Endothelial cell (in vitro differentiated cells): ENCODE measurements around the gene RBM3. TPM values are rescaled to one million over a fixed set of nuclear protein-coding genes. Genes with fewer than 3 reads are reported as not detected.

Experiments used
- DNase-seq: peaks from one replicate; pipeline ENCODE4 v3.0.0; 2021; ENCODE audit warnings: low spot score
- H3K27ac Mint-ChIP-seq: one replicate; pipeline ENCODE4 v1.8.0; 2021; ENCODE audit warnings: mixed read lengths, inconsistent platforms; ENCODE audit not compliant: unreplicated experiment
- H3K27me3 Mint-ChIP-seq: one replicate; pipeline ENCODE4 v1.8.0; 2021; ENCODE audit warnings: mild to moderate bottlenecking, moderate library complexity, mixed read lengths, inconsistent platforms; ENCODE audit not compliant: unreplicated experiment
- H3K36me3 Mint-ChIP-seq: one replicate; pipeline ENCODE4 v1.8.0; 2021; ENCODE audit warnings: mild to moderate bottlenecking, low read depth, mixed read lengths, inconsistent platforms; ENCODE audit not compliant: unreplicated experiment
- H3K4me1 Mint-ChIP-seq: one replicate; pipeline ENCODE4 v1.8.0; 2021; ENCODE audit warnings: mild to moderate bottlenecking, mixed read lengths, inconsistent platforms; ENCODE audit not compliant: unreplicated experiment
- H3K4me3 Mint-ChIP-seq: one replicate; pipeline ENCODE4 v1.8.0; 2021; ENCODE audit warnings: mild to moderate bottlenecking, mixed read lengths, inconsistent platforms; ENCODE audit not compliant: unreplicated experiment
- H3K9me3 Mint-ChIP-seq: one replicate; pipeline ENCODE4 v1.8.0; 2021; ENCODE audit warnings: mixed read lengths, inconsistent platforms; ENCODE audit not compliant: unreplicated experiment
- total RNA-seq: library from RNA; stranded (reverse); fragmentation: NEBNext Ultra II Directional; extraction: Animal tissue kit (Norgen Biotek cat#: 25700); gene quantifications from one replicate; pipeline ENCODE4 v1.2.1, GENCODE V29; 2021; ENCODE audit not compliant: unreplicated experiment
- TF ChIP-seq, protein P1 (sequence below): fragments of 200-600 bp; sonication (generic); IDR thresholded peaks from one replicate; pipeline ENCODE4 v1.5.0; 2021; ENCODE audit warnings: antibody characterized with exemption; ENCODE audit not compliant: unreplicated experiment

The RBM3 gene
- total RNA-seq, 1 donor from 2014 or later, result 252 TPM

DNA sequence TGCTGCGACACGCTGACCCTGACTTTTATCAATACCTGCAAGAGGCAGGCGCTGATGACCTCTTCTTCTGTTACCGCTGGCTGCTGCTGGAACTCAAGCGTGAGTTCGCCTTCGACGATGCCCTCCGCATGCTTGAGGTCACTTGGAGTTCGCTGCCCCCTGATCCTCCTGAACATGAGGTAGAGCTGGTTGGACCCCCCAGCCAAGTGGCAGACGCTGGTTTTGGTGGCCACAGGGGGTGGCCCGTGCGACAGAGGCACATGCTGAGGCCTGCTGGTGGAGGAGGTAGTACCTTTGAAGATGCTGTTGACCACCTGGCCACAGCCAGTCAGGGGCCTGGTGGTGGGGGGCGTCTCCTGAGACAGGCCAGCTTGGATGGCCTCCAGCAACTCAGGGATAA lies 14.2 kb upstream of the RBM3 start:
- no peaks in the 10 kb centered on the region for H3K4me1 Mint-ChIP-seq
- DNase-seq, result no peak
- no peaks in the 10 kb centered on the region for H3K27me3 Mint-ChIP-seq
- H3K27ac Mint-ChIP-seq, result no peak overlapping the region
- no peaks in the 10 kb centered on the region for H3K9me3 Mint-ChIP-seq
- H3K36me3 Mint-ChIP-seq, result no peaks in the 10 kb centered on the region
- TF ChIP-seq, protein P1, sequence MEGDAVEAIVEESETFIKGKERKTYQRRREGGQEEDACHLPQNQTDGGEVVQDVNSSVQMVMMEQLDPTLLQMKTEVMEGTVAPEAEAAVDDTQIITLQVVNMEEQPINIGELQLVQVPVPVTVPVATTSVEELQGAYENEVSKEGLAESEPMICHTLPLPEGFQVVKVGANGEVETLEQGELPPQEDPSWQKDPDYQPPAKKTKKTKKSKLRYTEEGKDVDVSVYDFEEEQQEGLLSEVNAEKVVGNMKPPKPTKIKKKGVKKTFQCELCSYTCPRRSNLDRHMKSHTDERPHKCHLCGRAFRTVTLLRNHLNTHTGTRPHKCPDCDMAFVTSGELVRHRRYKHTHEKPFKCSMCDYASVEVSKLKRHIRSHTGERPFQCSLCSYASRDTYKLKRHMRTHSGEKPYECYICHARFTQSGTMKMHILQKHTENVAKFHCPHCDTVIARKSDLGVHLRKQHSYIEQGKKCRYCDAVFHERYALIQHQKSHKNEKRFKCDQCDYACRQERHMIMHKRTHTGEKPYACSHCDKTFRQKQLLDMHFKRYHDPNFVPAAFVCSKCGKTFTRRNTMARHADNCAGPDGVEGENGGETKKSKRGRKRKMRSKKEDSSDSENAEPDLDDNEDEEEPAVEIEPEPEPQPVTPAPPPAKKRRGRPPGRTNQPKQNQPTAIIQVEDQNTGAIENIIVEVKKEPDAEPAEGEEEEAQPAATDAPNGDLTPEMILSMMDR, result no peak
- H3K4me3 Mint-ChIP-seq, result no peak overlapping the region

DNA sequence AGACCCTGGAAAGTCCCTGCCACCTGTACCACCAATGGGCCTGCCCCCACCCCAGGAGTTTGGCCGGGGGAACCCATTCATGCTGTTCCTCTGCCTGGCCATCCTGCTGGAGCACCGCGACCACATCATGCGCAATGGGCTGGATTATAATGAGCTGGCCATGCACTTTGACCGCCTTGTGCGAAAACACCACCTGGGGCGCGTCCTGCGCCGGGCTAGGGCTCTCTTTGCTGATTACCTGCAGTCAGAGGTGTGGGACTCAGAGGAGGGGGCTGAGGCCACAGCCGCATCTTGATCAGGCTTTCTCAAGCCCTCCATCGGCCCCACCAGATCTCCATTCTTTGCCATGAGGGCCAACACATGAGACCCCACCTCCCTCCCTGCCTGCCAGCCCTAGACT lies 13.6 kb upstream of the RBM3 start:
- no peak for DNase-seq
- no peaks in the 10 kb centered on the region for H3K27me3 Mint-ChIP-seq
- TF ChIP-seq, protein P1, result no peak
- H3K27ac Mint-ChIP-seq, result no peak overlapping the region
- H3K36me3 Mint-ChIP-seq, result no peaks in the 10 kb centered on the region
- H3K9me3 Mint-ChIP-seq, result no peaks in the 10 kb centered on the region
- H3K4me1 Mint-ChIP-seq, result no peaks in the 10 kb centered on the region
- no peak overlapping the region for H3K4me3 Mint-ChIP-seq

DNA sequence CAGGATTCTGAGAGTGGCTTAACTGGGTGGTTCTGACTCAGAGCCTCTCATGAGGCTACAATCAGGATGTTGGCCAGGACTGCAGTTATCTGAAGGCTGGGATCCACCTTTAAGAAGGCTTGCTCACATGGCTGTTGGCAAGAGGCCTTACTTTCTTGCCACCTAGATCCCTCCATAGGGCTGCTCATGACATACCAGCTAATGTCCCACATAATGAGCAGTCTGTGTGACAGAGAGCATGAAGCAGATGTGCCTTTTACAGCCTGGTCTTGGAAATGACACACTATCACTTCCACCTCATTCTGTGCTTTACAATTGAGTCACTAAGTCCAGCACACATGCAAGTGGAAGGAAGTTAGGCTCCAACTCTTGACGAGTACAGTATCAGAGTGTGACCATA lies 4.3 kb upstream of the RBM3 start:
- no peaks in the 10 kb centered on the region for H3K9me3 Mint-ChIP-seq

DNA sequence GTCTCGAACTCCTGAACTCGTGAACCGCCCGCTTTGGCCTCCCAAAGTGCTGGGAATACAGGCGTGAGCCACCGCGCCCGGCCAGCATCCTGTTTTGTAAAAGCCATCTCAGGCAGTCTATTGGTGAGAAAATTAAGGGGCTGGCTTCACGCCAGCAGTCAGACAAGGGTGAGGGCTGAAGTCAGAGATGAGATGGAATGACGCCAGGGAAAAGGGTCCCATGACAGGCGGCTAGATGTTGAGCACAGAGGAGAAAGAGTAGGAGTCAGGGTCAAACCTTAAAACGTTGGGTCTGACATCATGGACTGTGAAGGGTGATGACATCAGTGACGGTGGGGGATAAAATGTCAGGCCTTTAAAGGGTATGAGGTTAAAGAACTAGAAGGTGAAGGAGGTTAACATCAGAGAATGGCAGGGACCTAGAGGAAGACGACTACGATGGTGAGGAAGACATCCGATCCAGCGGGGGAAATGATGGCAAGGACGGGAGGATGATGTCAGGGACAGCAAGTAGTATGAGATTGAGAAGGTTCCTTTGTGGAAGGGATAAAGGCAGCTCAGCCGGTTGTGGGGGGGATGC lies 504 bp upstream of the RBM3 start:
- peaks cover 13% of the 10 kb centered on the region for H3K4me1 Mint-ChIP-seq
- H3K4me3 Mint-ChIP-seq, result peak overlapping the region; percentile 98
- peak overlapping the region; percentile 99 for H3K27ac Mint-ChIP-seq
- no peaks in the 10 kb centered on the region for H3K9me3 Mint-ChIP-seq
- TF ChIP-seq, protein P1, result no peak
- peaks cover 7% of the 10 kb centered on the region for H3K36me3 Mint-ChIP-seq
- peaks cover 6% of the 10 kb centered on the region for H3K27me3 Mint-ChIP-seq
- no peak for DNase-seq

More for the DNA sequence above, 4.3 kb upstream of the RBM3 start:
- TF ChIP-seq, protein P1, result no peak
- Mint-ChIP-seq H3K4me3 (no peak overlapping the region), H3K27ac (no peak overlapping the region), H3K36me3 (no peaks in the 10 kb centered on the region), H3K4me1 (peaks cover 7% of the 10 kb centered on the region), H3K27me3 (peaks cover 4% of the 10 kb centered on the region)
- DNase-seq, result no peak

GRCh38 chrX:48575642-48576041 lies 1.4 kb downstream of the RBM3 start:
- H3K9me3 Mint-ChIP-seq, result no peaks in the 10 kb centered on the region
- TF ChIP-seq, protein P1, result no peak
- no peak overlapping the region for H3K27ac Mint-ChIP-seq
- no peak for DNase-seq
- H3K36me3 Mint-ChIP-seq, result peaks cover 7% of the 10 kb centered on the region
- H3K4me1 Mint-ChIP-seq, result peaks cover 13% of the 10 kb centered on the region
- H3K27me3 Mint-ChIP-seq, result peaks cover 9% of the 10 kb centered on the region
- peak overlapping the region; percentile 98 for H3K4me3 Mint-ChIP-seq
